BJ (cell line): ENCODE data around the gene CIART. TPM values are rescaled to one million over a fixed set of nuclear protein-coding genes. Genes with fewer than 3 reads are reported as not detected.
"Not testable (repeated sequence)": the region's sequence is repeated elsewhere in the genome, so short reads cannot be mapped to it uniquely, and the experiment has no call there.

Source experiments
- CTCF ChIA-PET: fragments of 350-600 bp; formaldehyde crosslinking; extraction: SDS; loops from one replicate; lab custom pipeline; 2021; ENCODE audit warnings: antibody characterized with exemption, inconsistent platforms; lab: Yijun Ruan, JAX
- POLR2A ChIA-PET: fragments of 300-600 bp; sonication (Branson Sonifier 250); formaldehyde crosslinking; extraction: SDS; loops from one replicate; lab custom pipeline; 2021; ENCODE audit warnings: antibody characterized with exemption; lab: Charles Lee
- DNase-seq: peaks from one replicate; pipeline ENCODE4 v3.0.0-alpha.2; 2011; ENCODE audit warnings: low read depth
- H3K27me3 ChIP-seq: 2 replicates; pipeline ENCODE4 v1.6.0; 2011; ENCODE audit warnings: low read length; ENCODE audit not compliant: control insufficient read depth, insufficient read depth
- H3K36me3 ChIP-seq: 2 replicates; pipeline ENCODE4 v1.5.1; 2011; ENCODE audit warnings: low read length; ENCODE audit not compliant: control insufficient read depth, insufficient read depth
- H3K4me3 ChIP-seq: 2 replicates; pipeline ENCODE4 v1.5.1; 2011; ENCODE audit warnings: low read depth, mild to moderate bottlenecking, control low read depth, low read length
- polyA plus RNA-seq: library from polyadenylated mRNA; depleted of rRNA; stranded (reverse); fragments of >200 nt; gene quantifications from 2 replicates; pipeline ENCODE4 v1.2.3, GENCODE V29; 2011
- TF ChIP-seq, protein P1 (sequence below): IDR thresholded peaks from 2 replicates; pipeline ENCODE4 v1.5.1; 2011; ENCODE audit warnings: low read depth, mild to moderate bottlenecking, control low read depth, inconsistent platforms, low read length, moderate library complexity; ENCODE audit not compliant: insufficient read depth

The CIART gene
- polyA plus RNA-seq, 1 experiment: 17.2 TPM

DNA sequence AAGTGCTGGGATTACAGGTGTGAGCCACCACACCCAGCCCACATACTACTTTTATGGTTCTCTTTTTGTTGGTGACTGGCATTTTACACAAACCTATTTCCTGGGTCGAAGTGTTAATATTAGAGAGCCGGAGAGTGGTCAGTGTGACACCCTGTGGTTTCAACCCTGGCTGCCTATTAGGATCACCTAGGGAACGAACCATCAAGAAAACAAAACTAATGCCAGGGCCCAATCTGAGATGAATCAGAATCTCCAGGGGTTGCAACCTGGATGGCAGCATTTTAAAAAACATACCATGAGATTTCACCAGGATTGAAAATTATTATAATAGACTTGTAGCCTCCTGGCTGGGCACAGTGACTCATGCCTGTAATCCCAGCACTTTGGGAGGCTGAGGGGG lies 17.4 kb downstream of the CIART start:
- ChIA-PET CTCF (no interaction called here), POLR2A (no interaction called here)
- TF ChIP-seq, protein P1, sequence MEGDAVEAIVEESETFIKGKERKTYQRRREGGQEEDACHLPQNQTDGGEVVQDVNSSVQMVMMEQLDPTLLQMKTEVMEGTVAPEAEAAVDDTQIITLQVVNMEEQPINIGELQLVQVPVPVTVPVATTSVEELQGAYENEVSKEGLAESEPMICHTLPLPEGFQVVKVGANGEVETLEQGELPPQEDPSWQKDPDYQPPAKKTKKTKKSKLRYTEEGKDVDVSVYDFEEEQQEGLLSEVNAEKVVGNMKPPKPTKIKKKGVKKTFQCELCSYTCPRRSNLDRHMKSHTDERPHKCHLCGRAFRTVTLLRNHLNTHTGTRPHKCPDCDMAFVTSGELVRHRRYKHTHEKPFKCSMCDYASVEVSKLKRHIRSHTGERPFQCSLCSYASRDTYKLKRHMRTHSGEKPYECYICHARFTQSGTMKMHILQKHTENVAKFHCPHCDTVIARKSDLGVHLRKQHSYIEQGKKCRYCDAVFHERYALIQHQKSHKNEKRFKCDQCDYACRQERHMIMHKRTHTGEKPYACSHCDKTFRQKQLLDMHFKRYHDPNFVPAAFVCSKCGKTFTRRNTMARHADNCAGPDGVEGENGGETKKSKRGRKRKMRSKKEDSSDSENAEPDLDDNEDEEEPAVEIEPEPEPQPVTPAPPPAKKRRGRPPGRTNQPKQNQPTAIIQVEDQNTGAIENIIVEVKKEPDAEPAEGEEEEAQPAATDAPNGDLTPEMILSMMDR: no peak
- no peak for DNase-seq
- Histone ChIP-seq H3K36me3 (peaks cover 10% of the 10 kb centered on the region), H3K4me3 (no peak overlapping the region), H3K27me3 (no peaks in the 10 kb centered on the region)

DNA sequence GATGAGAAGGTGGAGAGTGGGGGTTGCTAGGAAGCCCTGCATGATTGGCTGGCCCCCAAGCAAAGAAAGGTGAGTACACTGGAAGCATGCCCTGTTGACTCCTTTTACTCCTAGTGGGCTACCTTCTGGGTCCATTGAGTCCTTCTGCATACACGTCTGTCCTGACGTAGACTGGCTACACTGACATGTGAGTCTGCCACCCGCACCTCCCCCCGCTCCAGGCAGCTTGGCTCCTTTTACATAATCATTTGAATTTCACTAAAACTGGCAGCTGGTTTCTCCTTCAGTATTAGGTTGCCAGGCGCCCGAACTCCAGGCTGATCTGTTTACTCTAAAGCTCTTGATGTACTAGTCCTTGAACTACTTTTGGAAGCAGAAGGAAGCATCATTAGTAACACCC lies 20.0 kb downstream of the CIART start:
- CTCF ChIA-PET: no interaction called here

DNA sequence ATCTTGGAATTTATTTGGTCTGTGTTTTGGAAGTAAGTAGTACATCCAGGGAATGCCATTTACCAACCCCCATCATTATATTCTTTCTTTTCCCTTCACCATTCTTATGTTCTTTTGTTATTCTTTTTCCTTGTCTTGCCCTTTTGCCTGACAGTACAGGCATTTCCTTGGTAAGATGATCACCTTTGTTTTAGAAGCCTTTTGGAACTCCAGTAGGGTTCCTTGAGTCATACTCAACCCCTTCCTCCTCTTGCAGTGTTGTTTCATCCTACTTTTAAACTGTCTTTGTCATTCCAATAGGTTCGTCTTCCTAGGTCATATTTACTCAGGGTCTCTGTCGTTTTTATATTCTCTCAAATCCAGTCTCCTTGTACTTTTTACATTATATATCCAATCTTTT lies 20.5 kb downstream of the CIART start:
- CTCF ChIA-PET: no interaction called here
- TF ChIP-seq, protein P1: no peak
- POLR2A ChIA-PET: no interaction called here
- no peaks in the 10 kb centered on the region for H3K27me3 ChIP-seq
- DNase-seq: no peak
- peaks cover 8% of the 10 kb centered on the region for H3K36me3 ChIP-seq
- no peak overlapping the region for H3K4me3 ChIP-seq

More for the DNA sequence above, 20.0 kb downstream of the CIART start:
- TF ChIP-seq, protein P1: no peak
- Histone ChIP-seq H3K27me3 (no peaks in the 10 kb centered on the region), H3K4me3 (no peak overlapping the region), H3K36me3 (peaks cover 8% of the 10 kb centered on the region)
- POLR2A ChIA-PET: no interaction called here
- no peak for DNase-seq

DNA sequence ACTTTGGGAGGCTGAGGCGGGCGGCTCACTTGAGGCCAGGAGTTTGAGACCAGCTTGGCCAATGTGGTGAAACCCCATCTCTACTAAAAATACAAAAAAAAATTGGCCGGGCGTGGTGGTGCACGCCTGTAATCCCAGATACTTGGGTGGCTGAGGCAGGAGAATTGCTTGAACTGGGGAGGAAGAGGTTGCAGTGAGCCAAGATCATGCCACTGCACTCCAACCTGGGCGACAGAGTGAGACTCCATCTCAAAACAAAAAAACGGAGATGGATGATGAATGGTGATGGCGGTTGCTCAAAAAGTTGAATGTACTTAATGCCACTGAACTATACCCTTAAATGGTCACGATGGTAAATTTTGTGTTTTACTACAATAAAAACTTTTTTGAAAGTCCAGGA lies 26.2 kb downstream of the CIART start:
- H3K4me3 ChIP-seq, H3K27me3 ChIP-seq, DNase-seq, POLR2A ChIA-PET, H3K36me3 ChIP-seq, CTCF ChIA-PET: not testable (repeated sequence)

GRCh38 chr1:150309758-150310508 lies 27.6 kb downstream of the CIART start:
- ChIA-PET CTCF (no interaction called here), POLR2A (interaction anchor here (0.6 kb wide), 1 partner anchor 37 kb away, joined by 4 read pairs; no protein-coding TSS in a partner anchor)
- Histone ChIP-seq H3K4me3 (no peak overlapping the region), H3K27me3 (no peaks in the 10 kb centered on the region), H3K36me3 (no peaks in the 10 kb centered on the region; the same call in 1 of the 2 replicates)
- TF ChIP-seq, protein P1: no peak
- no peak for DNase-seq
